ENCODE results near the gene CAMK2B. TPM values are rescaled to one million over a fixed set of nuclear protein-coding genes. Genes with fewer than 3 reads are reported as not detected.
A peak's percentile ranks its signal among the peaks of the same experiment; 100 is the strongest.

The CAMK2B gene
- total RNA-seq, 1 donor from 2014 or later, result 0.09 TPM

GRCh38 chr7:44225566-44226395 lies 99.6 kb downstream of the CAMK2B start:
- Histone ChIP-seq H2AFZ (replicated peaks) (no peak overlapping the region), H3K4me1 (peaks cover 26% of the 10 kb centered on the region), H3F3A (ENCODE audit: low read depth) (no peaks in the 10 kb centered on the region), H3K27me3 (no peaks in the 10 kb centered on the region), H3K27ac (no peak overlapping the region), H3K9ac (no peak overlapping the region), H3K36me3 (no peaks in the 10 kb centered on the region), H3K4me2 (no peak overlapping the region), H4K20me1 (ENCODE audit: low read depth) (no peaks in the 10 kb centered on the region), H3K4me3 (no peak overlapping the region), H3K9me3 (ENCODE audit: low read depth) (no peaks in the 10 kb centered on the region), H3K79me2 (ENCODE audit: low read depth) (no peaks in the 10 kb centered on the region)
- no peak for DNase-seq (ENCODE audit: low spot score)
- H3K4me3 Mint-ChIP-seq, result no peak overlapping the region
- no peaks in the 10 kb centered on the region for H3K36me3 Mint-ChIP-seq
- H3K4me1 Mint-ChIP-seq, result peaks cover 27% of the 10 kb centered on the region
- no peaks in the 10 kb centered on the region for H3K9me3 Mint-ChIP-seq
- H3K27ac Mint-ChIP-seq, result peak overlapping the region; percentile 42
- TF ChIP-seq, protein P1, sequence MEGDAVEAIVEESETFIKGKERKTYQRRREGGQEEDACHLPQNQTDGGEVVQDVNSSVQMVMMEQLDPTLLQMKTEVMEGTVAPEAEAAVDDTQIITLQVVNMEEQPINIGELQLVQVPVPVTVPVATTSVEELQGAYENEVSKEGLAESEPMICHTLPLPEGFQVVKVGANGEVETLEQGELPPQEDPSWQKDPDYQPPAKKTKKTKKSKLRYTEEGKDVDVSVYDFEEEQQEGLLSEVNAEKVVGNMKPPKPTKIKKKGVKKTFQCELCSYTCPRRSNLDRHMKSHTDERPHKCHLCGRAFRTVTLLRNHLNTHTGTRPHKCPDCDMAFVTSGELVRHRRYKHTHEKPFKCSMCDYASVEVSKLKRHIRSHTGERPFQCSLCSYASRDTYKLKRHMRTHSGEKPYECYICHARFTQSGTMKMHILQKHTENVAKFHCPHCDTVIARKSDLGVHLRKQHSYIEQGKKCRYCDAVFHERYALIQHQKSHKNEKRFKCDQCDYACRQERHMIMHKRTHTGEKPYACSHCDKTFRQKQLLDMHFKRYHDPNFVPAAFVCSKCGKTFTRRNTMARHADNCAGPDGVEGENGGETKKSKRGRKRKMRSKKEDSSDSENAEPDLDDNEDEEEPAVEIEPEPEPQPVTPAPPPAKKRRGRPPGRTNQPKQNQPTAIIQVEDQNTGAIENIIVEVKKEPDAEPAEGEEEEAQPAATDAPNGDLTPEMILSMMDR (IDR thresholded peaks at IDR 0.05), result no peak
- no peak for TF ChIP-seq EZH2 (IDR thresholded peaks at IDR 0.05)
- TF ChIP-seq EZH2phosphoT487 (IDR thresholded peaks at IDR 0.05), result no peak
- H3K27me3 Mint-ChIP-seq (ENCODE audit: insufficient read depth, low read depth), result peaks cover 11% of the 10 kb centered on the region

DNA sequence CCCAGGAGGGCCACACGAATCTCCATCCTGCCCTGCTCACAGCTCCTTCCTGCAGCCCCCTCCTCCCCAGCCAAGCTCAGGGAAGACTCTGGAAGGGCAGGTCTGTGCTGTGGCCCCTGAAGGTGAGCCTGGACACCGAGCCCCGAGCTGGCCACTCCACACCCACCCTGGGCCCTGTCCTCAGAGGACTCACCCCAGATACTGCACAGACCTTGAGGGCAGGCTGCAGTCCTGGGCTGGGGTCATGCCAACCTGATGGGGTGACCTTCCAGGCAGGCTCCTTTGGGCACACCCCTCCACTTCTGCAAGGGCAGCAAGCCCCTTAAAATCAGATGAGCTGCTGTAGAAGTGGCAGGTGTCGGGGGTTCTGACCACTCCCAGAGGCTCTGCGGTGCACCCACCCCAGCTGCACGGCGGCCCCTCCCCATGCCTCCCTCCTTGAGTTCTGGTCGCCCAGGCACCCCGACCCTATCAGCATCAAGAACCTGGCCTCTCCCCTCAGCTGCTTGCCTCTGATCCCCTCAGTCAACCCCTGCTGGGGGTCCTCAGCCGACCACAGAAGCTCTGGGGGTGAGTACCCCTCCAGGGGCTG lies 100.3 kb downstream of the CAMK2B start:
- DNase-seq (ENCODE audit: low spot score), result no peak
- Histone ChIP-seq H3K4me1 (peaks cover 26% of the 10 kb centered on the region), H3K27ac (no peak overlapping the region), H3K9me3 (ENCODE audit: low read depth) (no peaks in the 10 kb centered on the region), H2AFZ (replicated peaks) (no peak overlapping the region), H3K4me3 (no peak overlapping the region), H3K27me3 (no peaks in the 10 kb centered on the region), H3K9ac (no peak overlapping the region), H3K4me2 (no peak overlapping the region), H3K36me3 (no peaks in the 10 kb centered on the region), H4K20me1 (ENCODE audit: low read depth) (no peaks in the 10 kb centered on the region), H3F3A (ENCODE audit: low read depth) (no peaks in the 10 kb centered on the region), H3K79me2 (ENCODE audit: low read depth) (no peaks in the 10 kb centered on the region)
- Mint-ChIP-seq H3K27ac (no peak overlapping the region), H3K36me3 (no peaks in the 10 kb centered on the region), H3K4me3 (no peak overlapping the region), H3K27me3 (ENCODE audit: insufficient read depth, low read depth) (peaks cover 8% of the 10 kb centered on the region), H3K9me3 (no peaks in the 10 kb centered on the region), H3K4me1 (peaks cover 27% of the 10 kb centered on the region)
- TF ChIP-seq EZH2phosphoT487 (IDR thresholded peaks at IDR 0.05) (no peak), EZH2 (IDR thresholded peaks at IDR 0.05) (no peak)
- TF ChIP-seq, protein P1 (IDR thresholded peaks at IDR 0.05), result no peak

DNA sequence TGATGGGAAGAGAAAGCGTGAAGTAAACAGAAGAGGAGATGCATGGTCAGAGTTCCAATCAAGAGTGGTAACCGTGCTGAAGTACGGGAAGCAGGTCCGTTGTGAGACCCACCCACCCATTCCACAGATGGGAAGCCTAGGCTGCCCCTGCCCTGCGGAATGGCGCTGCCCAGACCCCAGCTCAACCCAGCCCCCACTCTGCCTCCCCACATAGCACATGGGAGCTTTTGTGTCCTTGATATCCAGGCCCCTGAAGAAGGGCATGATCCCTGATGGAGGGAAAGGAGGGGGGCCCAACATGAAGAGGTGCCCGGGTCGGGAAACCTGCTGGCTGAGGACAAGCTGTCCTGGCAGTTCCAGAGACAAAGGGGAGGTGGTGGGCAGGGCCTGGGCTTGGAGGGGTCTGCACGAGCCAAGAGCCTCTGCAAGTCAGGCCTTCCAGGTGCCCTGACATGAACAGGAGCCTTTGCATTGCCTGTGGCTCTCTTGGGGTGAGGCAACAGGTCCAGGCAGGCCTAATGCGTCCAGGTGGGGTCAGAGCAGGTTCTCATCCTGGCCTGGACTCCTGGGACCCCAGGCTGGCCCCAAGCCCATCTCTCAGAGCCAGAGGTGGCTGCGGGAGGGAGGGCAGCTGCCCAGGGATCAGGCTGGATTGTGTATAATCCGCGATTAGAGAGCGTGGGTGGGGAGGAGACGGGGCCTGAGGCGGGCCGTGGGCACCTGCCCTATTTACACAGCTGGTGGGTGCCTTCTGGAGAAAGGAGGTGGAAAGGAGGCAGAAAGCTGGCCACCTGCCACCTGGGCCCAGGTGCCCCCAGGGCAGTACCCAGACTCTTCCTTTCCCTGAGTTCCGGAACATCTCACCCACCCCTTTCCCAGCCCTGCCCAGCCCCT lies 101.1 kb downstream of the CAMK2B start:
- Histone ChIP-seq H3F3A (ENCODE audit: low read depth) (no peaks in the 10 kb centered on the region), H3K79me2 (ENCODE audit: low read depth) (no peaks in the 10 kb centered on the region), H3K9ac (no peak overlapping the region), H3K4me3 (no peak overlapping the region), H3K4me1 (peaks cover 26% of the 10 kb centered on the region), H3K27ac (no peak overlapping the region), H3K36me3 (no peaks in the 10 kb centered on the region), H3K9me3 (ENCODE audit: low read depth) (no peaks in the 10 kb centered on the region), H4K20me1 (ENCODE audit: low read depth) (no peaks in the 10 kb centered on the region), H2AFZ (replicated peaks) (no peak overlapping the region), H3K4me2 (peak overlapping the region; percentile 54), H3K27me3 (no peaks in the 10 kb centered on the region)
- Mint-ChIP-seq H3K4me3 (no peak overlapping the region), H3K4me1 (peaks cover 27% of the 10 kb centered on the region), H3K36me3 (no peaks in the 10 kb centered on the region), H3K27me3 (ENCODE audit: insufficient read depth, low read depth) (peaks cover 7% of the 10 kb centered on the region), H3K9me3 (no peaks in the 10 kb centered on the region), H3K27ac (peak overlapping the region; percentile 31)
- TF ChIP-seq, protein P1 (IDR thresholded peaks at IDR 0.05), result no peak
- TF ChIP-seq EZH2phosphoT487 (IDR thresholded peaks at IDR 0.05) (no peak), EZH2 (IDR thresholded peaks at IDR 0.05) (no peak)
- DNase-seq (ENCODE audit: low spot score), result no peak
